NCI-H1105 (cell line): ENCODE data around the gene MOCS2.

Source experiments
- DNase-seq: peaks from one replicate; lab custom pipeline; 2025; lab: John Stamatoyannopoulos, UW

The MOCS2 gene

DNA sequence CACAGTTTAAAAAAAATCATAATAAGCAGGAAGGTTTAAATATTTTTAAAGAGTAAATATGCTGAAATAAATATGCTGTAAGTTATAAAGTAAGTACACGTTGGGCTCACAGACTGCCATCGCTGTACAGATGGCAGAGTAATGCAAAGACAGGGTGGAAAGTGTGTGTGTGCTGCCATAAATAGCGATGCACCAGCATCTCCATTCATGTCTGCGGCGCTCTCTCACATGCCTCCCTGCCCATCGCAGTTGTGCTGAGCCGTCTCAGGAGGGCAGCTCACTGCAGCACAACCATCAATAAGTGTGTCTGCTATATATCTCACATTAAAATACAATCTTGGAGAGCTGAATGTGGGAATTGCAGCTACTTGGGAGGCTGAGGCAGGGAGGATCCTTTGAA, 14.3 kb downstream of the MOCS2 start:
- DNase-seq: no peak

DNA sequence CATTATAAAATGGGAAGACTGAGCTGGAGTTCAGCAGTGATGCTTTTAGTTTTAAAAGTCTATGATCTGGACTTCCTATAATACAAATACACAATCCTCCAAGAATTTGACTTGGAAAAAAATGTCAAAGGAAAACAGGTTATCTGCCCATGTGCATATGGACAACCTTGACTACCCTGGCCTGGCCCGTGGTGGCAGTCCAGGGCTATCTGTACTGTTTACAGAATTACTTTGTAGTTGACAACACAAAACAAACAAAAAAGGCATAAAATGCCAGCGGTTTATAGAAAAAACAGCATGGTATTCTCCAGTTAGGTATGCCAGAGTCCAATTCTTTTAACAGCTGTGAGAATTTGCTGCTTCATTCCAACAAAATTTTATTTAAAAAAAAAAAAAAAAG, 17.3 kb downstream of the MOCS2 start:
- DNase-seq: no peak

DNA sequence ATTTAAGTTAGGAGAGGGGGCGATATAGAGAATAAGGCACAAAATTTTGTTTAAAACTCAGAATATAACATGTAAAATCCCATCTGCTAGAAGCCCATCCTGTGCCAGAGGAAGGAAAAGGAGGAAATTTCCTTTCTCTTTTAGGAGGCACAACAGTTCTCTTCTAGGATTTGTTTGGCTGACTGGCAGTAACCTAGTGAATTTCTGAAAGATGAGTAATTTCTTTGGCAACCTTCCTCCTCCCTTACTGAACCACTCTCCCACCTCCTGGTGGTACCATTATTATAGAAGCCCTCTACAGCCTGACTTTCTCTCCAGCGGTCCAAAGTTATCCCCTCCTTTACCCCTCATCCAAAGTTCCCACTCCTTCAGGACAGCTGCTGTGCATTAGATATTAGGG, 18.3 kb downstream of the MOCS2 start:
- no peak for DNase-seq

DNA sequence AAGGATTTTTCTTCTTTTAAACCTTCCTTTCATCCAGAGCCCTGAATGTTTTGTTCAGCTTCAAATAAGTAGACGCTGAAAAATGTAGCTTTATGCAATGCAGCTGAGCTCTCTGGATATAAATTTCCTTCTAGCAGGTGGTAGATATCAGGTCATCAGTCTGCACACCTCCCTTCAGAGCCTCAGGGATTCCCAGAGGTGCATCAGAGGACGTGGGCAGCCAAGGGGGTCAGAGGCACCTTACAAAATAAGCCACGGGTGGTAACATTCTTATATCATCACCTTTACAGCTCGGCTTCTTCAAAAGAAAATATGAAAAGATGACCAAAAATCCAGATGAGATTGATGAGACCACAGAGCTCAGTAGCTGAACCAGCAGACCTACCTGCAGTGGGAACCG, 19.3 kb downstream of the MOCS2 start:
- DNase-seq: no peak

DNA sequence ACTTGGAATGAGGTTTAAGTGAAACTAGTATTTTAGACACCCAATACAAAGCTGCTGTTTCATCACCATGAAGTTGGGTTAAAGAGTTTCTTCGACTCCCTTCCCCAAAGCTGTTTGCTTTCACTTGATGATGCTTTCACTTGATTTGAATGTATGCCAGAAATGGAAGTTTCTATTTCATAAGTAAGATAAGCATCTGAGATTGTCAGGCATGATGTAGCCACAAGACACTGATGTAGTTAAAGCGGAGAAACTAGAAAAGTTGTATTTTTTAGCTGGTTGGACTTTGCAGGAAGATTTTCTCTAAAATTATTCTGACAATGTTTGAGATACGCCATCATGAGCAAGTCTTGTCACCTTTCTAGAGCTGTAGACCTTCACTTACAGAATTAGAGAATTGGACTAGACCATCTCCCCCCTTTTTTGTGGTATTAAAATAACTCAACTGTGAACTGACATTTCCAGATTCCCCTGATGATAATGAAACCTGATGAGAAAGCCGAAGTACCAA, 20.0 kb downstream of the MOCS2 start:
- no peak for DNase-seq

DNA sequence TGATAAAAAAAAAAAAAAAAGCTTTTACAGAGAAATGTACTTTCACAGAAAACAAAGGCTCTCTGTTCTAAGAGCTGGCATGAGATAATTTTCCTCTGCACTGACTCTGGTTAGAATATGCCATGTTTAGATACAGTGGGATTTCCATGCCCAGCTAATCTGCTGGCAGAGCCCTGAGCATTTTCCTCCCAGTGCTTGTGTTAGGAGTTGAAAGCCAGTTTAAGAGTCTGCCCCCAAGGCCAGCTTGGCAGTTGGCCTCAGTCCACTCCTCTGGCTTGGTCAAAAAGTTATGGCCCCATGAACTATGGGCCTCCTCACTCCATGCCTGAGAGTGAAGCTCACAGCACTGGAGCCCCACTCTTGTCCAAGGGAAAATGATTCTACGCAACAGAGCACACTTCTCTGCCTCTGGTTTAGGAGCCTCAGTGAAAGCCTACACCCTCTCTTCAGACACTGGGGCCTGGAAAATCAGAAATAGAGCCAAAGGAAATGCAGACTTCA, 21.9 kb downstream of the MOCS2 start:
- DNase-seq: no peak

DNA sequence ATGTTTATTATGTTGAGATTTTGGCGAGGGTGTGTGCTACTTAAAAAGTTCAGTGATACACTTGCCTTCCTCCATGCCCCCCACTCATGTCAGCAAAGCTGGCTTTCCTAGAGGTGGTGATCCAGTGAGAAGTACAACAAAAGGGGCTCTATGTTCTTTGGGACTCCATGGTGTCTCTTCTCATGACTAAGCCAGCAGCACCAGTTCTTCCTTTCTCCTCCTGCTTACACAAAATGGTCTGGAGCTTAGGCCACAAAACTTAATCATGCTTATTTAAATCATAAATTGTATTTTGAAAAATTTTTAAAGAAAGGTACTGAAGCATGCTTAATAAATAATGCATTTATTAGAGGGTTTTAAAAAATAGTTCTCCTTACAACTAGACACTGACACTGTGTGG, 22.4 kb downstream of the MOCS2 start:
- no peak for DNase-seq

DNA sequence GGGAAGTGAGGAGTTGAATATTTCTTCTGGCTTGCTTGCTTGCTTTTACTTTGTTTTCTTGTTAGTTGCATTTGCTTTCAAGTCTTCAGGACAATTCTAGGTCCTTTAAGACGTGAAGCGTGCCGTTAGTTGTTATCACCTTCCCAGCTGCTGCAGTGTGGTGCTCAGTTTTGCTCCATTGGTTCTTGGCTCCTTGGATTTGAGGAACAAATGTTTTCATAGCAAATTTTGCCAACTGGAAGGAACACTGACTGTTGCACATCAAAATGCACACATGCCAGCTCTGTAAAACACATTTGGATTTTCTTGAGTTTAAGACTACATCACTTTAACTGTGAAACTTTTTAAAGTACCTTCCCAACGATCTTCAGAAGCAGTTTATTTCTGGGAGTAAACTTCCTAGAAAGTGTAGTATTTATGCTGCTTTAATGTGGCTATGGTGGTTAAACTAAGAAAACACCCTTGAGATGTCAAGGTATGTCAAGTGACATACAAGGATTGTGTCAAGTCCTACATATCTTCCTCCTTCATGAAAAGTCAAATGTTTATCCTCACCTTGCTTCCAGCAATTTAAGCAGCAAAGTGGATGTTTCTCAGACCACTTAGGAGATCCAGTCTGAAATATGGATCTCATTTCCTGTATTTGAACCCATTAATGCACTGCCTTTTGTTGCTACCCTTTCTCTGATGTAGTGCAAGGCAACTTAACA, 24.9 kb downstream of the MOCS2 start:
- no peak for DNase-seq

DNA sequence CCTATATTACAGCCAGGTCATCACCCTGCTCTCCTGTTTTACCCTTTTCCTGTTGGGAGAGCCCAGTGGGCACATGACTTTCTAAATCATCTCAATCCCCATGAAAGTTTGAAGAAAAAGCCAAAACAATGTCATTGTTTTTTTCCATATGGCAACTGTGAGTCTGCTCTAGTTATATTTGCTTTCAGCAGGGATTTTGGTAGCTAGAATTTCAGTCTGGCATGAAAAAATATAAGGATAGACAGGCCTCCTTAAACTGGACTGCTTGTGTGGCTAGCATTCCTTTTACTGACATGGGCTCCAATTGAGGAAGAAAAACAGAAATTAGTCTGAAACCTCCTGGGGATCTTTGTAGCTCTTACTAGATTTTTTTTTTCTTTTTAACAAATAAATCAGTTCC, 25.6 kb downstream of the MOCS2 start:
- no peak for DNase-seq

DNA sequence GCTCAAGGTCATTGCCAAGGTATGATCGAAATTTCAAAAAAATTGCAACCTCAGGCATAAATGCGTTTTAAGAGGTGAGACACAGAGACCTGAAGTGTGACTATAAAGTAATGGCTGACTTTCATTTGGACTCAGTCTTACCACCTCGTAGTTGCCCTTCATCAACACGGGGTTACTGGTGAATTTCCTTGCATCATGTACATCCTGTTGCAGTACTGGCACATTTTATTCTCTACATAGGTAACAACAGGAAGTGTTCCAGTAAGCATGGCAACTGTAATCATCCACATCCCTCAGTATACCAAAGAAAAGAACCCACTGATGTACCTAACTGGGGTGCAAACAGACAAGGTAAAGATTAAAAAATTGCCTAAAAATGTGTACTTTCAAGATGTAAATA, 29.3 kb downstream of the MOCS2 start:
- no peak for DNase-seq

DNA sequence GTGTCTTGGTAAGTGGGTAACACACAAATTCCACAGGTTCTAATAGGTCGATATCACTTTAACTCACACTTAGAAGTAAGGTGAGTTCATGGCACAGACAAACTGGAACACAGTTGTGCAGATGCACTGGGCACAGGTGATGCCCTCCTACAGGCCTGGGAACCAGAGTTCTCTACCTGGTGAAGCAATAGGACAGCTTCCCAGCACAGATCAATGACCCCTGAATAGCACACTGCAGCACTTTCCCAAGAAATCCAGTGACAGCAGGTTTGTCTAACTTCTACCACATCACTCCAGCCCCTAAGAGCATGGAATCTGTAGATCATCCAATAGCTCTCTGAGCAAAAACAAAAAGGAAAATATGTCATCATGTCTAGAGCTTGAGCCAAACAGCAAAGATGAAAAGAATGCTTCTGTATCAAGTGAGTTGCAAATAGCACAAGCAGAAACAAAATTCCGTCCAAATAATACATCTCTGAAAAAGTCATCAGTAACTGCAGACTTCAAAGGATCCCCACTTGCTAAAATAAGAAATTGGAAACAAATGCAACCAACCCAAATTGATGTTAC, 33.5 kb downstream of the MOCS2 start:
- DNase-seq: no peak

DNA sequence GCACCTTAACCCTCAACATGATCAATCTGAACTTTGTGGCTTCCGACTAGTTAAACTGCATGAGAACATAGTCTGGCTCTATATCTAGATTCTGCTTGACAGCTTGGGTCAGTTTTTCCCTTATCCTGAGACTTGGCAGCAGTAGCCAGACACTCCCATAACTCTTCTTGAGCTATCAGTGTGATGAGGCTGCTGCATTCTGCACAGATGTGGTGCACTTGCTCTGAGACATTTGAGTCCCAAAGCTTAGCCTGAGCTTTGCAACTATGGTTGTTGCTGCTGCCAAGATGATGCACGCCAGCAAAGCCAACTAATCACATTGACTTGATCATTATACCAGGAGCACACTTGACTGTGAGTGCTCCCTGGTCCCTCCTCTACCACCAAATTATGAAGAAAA, 36.2 kb downstream of the MOCS2 start:
- no peak for DNase-seq

DNA sequence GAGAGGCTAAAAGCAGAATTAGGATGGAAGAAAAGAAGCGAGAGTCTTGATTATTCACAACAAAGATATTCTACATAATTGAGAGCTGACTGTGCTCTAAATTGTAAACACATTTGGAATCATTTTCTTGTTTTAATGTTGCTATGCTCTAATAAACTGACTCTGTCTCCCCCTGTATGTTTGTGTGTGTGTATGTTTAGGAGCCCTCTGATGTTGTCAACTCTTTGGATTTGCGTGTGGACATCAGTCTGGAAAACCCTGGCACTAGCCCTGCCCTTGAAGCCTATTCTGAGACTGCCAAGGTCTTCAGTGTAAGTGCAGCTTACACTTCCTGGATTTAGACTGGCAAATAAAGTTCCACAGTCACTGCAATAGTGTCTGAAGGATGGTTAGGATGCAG, 37.8 kb downstream of the MOCS2 start:
- no peak for DNase-seq

DNA sequence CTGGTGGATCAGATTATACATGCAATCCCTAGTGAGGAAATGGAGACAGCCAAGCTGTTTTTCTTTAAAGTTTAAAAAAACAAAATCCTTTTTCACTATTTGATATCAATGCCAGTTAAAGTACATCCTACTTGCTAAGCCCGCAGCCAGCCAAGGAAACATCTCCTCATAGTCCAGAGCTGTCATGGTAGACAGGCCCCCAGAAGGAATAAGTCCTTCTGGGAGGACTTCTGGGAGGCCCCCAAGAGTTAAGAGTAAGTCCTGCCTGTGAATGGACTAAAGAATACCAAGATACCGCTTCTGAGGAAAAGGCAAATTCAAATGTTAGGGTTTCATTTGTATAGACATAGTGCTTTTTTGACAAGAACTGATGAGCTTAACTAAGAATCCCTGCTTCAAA, 38.3 kb downstream of the MOCS2 start:
- no peak for DNase-seq

DNA sequence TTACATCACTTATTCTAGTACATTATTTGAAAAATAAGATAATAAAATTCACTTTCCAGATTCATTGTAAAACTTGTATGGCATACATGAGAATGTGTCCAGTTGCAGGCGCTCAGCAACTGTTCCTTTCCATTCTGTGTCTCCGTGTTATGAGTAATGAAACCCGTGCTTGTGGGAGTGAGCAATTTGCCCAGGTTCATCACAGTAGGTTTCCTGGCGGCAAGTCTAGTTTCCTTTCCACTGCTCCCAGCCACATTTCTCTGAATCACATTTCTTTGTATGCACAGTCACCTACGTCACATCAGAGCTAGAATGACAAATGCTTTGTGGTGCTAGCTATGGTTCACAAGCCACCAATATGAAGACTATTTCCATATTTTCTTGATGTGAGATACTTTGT, 39.9 kb downstream of the MOCS2 start:
- DNase-seq: no peak

DNA sequence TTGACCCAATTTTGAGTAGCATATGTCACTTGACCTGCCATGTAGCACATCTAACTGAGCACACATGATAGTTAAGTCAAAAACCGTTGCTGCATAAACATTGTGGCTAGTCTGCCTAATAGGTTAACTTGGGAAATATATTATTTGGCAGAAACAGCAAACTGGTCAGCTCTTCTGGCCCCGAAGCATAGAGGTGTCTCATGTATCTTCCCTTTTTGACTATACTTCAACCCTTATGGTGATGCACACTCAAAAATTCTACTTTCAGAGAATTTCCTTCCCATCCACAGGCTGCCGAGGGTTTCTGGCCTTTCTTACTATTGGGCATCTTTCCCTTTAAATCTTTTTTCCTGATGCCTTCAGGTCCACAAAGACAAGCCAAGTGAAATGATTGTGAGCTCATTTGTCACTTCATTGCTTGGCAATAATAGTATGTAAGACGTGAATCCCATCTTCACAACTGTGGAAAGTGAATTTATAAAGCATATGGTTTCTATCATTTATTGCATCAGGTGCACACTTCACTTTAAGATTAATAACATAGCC, 41.2 kb downstream of the MOCS2 start:
- no peak for DNase-seq

DNA sequence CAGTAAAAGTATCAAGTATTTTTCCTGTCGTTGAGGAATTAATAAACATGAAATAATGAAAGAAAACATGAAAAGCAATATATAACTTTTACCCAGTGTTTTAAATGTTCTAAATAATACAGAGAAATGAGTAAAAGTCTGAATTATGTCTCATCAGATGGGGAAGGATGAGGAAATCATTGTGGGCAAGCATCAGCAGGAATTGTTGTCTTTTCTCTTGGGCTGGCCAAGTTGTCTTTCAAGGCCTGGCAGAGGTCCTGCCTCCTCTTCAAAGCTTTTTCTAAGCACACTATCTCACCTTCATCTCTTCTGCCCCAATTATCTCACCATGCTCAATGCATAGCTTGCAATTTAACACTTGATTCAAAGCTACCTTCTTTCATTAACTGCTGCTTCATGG, 41.9 kb downstream of the MOCS2 start:
- no peak for DNase-seq

DNA sequence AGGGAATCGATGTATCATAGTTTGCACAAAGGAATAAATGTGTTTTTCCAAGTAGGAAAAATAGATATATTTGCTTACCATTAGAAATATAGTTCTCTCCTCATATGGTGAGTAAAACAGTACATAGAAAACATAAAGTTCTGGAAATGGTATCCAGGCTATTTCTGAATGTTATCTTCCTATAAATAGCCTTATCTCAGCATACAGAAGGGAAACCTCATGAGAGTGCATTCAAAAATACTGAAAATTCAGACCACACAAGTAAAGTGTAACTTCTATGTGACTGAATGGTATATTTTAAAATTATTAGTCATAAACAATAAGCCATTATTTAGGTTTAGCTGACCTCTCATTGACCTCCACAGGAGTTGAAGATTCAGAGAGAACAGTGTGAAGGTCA, 43.5 kb downstream of the MOCS2 start:
- no peak for DNase-seq

DNA sequence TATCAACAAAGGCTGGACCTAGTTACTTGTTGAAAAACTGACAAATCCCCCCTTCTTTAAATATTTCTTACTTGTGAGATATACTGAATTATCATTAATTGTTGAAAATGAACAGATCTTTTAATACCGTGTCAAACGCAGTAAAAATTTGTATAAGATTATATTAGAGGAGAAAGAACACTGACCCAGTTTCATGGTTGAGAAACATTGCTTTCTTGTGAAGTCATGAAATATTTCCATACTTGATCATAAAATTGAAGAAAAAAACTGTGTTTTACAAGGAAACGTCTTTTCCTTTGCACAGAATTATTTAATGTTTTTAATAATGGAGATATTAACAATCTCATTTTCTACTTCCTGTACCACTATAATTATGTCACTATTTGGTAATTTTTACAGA, 45.8 kb downstream of the MOCS2 start:
- no peak for DNase-seq

DNA sequence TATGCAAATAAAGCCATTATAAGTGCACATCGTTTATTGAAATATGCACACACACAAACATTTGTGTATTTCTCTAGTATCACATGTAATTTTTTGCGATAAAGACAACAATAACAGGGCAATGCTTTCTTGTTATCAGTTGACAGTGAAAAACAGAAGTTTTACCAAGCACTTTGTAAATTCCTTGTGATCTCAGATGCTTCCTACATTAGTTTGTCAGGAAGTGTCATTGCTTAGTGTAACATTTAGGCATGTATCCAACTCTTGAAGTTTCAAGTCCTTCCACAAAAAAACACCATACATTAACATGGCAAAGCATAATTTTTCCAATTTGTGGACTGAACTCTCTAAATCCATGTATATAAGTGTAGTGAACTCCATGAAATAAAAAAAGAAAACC, 46.4 kb downstream of the MOCS2 start:
- DNase-seq: no peak

DNA sequence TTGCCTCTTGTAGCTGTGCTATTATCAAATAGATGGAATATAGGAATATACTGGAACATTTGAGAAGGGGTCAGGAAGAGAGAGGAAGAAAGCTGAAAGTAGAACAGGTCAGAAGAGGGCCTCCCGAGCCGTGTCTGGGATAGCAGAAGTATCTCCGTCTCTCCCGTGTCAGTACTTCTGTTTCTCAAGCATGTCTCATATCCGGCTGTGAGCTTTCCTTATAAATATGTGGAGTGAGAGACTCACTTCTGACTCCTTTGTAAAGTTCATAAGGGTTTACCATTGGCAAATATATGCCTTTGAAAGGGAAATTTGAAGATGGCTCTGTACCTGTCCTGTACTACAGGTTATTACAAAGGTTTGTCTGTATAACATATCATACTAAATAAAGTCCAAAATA, 50.3 kb downstream of the MOCS2 start:
- DNase-seq: no peak

DNA sequence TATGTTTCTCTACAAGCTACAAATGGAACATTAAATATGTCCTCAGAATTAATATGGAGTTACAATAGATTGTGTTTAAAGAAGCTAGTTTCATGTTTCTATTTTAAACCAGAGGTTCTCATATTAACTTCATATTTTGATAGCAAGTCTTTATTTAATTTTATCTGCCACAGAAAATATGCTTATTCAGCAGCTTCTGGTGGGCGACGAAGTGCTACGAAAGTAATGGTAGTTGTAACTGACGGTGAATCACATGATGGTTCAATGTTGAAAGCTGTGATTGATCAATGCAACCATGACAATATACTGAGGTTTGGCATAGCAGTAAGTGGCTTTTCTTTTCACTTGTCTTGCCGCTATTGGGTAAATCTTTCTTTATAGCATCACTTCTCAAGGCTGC, 54.2 kb downstream of the MOCS2 start:
- DNase-seq: no peak

DNA sequence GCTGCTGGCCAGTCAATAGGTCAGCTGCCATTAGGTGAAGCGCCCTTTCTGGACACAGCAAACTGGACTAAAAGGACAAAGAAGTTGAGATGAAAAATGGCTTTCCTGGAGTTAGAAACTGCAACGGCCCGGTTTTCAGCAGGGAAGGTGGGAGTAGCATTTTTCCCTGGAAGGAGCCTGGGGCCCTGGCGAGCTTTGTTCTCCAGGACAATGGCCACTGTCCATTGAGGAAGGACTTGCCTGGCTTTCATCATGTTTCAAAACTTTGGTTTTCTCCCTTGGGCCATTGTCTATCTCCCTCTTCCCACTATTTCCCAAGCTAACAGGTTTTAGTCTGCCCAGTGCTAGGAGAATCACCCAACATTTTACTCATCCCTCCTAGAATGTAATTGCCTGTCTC, 56.2 kb downstream of the MOCS2 start:
- no peak for DNase-seq

DNA sequence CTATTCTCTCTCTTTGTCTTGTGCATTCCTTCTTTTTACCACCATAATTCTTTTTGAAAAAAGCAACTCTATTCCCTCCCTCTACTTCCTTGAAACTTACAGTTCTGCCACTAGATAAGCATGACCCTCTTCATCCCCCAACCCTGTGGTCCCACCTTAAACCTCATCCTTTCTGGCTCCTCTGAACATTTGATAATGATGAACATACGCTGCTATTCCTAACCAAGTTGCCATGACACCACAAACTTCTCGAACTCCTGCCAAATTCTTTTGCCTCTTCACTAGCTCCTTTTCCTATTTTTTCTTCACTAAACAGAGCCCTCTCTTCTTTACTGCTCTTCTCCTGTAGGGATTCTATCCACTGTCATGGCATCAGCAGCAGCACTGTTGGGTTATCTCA, 57.1 kb downstream of the MOCS2 start:
- DNase-seq: no peak
